Measurements from ENCODE around the gene PRR20G. TPM values are rescaled to one million over a fixed set of nuclear protein-coding genes. Genes with fewer than 3 reads are reported as not detected.
"Not testable (repeated sequence)": the region's sequence is repeated elsewhere in the genome, so short reads cannot be mapped to it uniquely, and the experiment has no call there.

Gene PRR20G
- not detected in 2 replicates for total RNA-seq

GRCh38 chr3:127287840-127288239, at the start of gene PRR20G:
PRR20G (minus strand) TSS chr3:127288046; CDS start chr3:127287365, 681 bp downstream.
- DNase-seq (ENCODE audit: extremely low read depth, low read depth, low spot score), result no peak

- DNase-seq (ENCODE audit: extremely low read depth, low read depth, low spot score), result no peak
Measured at GRCh38 chr3:127337001-127337400, 49.2 kb upstream of the PRR20G start.

GRCh38 chr3:127336101-127336500, 48.3 kb upstream of the PRR20G start:
- no peak for DNase-seq (ENCODE audit: extremely low read depth, low read depth, low spot score)

- DNase-seq (ENCODE audit: extremely low read depth, low read depth, low spot score), result no peak
Measured at GRCh38 chr3:127330385-127330784, 42.5 kb upstream of the PRR20G start.

- no peak for DNase-seq (ENCODE audit: extremely low read depth, low read depth, low spot score)
Measured at GRCh38 chr3:127329631-127330285, 41.9 kb upstream of the PRR20G start.

- DNase-seq (ENCODE audit: extremely low read depth, low read depth, low spot score), result no peak
Measured at GRCh38 chr3:127328421-127328820, 40.6 kb upstream of the PRR20G start.

- DNase-seq (ENCODE audit: extremely low read depth, low read depth, low spot score), result no peak
Measured at GRCh38 chr3:127326341-127326740, 38.5 kb upstream of the PRR20G start.

GRCh38 chr3:127325629-127325961, 37.7 kb upstream of the PRR20G start:
- no peak for DNase-seq (ENCODE audit: extremely low read depth, low read depth, low spot score)

GRCh38 chr3:127324913-127325628, 37.2 kb upstream of the PRR20G start:
- no peak for DNase-seq (ENCODE audit: extremely low read depth, low read depth, low spot score)

- DNase-seq (ENCODE audit: extremely low read depth, low read depth, low spot score), result no peak
Measured at GRCh38 chr3:127324076-127324475, 36.2 kb upstream of the PRR20G start.

- DNase-seq (ENCODE audit: extremely low read depth, low read depth, low spot score), result no peak
Measured at GRCh38 chr3:127323581-127323980, 35.7 kb upstream of the PRR20G start.

GRCh38 chr3:127321371-127321770, 33.5 kb upstream of the PRR20G start:
- no peak for DNase-seq (ENCODE audit: extremely low read depth, low read depth, low spot score)

GRCh38 chr3:127320529-127321121, 32.8 kb upstream of the PRR20G start:
- no peak for DNase-seq (ENCODE audit: extremely low read depth, low read depth, low spot score)

GRCh38 chr3:127316685-127317084, 28.8 kb upstream of the PRR20G start:
- DNase-seq (ENCODE audit: extremely low read depth, low read depth, low spot score), result no peak

- DNase-seq (ENCODE audit: extremely low read depth, low read depth, low spot score), result no peak
Measured at GRCh38 chr3:127312818-127313217, 25.0 kb upstream of the PRR20G start.

GRCh38 chr3:127308821-127309220, 21.0 kb upstream of the PRR20G start:
- not testable (repeated sequence) for DNase-seq (ENCODE audit: extremely low read depth, low read depth, low spot score)

GRCh38 chr3:127307916-127308315, 20.1 kb upstream of the PRR20G start:
- DNase-seq (ENCODE audit: extremely low read depth, low read depth, low spot score), result no peak

GRCh38 chr3:127307112-127307835, 19.4 kb upstream of the PRR20G start:
- no peak for DNase-seq (ENCODE audit: extremely low read depth, low read depth, low spot score)

- no peak for DNase-seq (ENCODE audit: extremely low read depth, low read depth, low spot score)
Measured at GRCh38 chr3:127306361-127307111, 18.7 kb upstream of the PRR20G start.

- DNase-seq (ENCODE audit: extremely low read depth, low read depth, low spot score), result no peak
Measured at GRCh38 chr3:127305499-127306060, 17.7 kb upstream of the PRR20G start.

All from glomerular endothelial cell (primary cell).